GM03348 (cell line): Measurements from ENCODE around the gene SLC16A3.

Experiments used
- DNase-seq: peaks from one replicate; pipeline ENCODE4 v3.0.0; 2012; ENCODE audit warnings: low spot score

The SLC16A3 gene

DNA sequence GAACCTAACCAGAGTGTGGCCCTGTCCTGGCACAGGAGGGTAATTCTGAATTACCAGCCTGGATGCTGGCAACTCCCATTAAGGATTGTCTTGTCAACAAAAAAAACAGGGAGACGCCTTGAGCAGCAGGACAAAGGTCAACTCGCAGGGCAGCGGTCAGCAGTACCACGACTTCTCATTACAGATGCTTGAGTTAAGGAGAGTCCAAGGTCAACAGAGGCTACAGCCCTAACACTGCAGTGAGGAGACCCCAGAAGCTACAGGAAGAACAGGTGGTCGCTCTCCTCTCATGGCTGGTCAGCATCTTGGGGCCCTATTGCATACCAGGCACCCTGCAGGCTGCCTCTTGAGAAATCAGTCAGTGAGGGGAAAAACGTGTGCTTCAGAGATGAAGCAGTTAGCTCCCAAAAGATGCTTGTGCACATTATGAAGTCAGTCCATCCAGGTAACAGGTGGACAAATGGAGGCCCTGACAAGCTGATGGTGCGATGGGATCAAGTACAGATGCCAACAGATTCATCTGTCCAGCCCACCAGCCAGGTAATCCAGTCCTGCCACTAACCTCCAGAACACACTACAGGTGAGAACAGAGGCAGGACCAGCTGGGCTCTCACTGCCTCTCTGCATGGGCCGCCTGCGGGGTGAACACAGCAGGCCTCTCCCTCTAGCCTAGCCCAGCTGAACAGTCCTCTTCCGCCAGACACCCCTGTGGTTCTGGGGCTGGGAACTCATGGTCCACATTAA is 40.5 kb downstream of the SLC16A3 start:
- no peak for DNase-seq

DNA sequence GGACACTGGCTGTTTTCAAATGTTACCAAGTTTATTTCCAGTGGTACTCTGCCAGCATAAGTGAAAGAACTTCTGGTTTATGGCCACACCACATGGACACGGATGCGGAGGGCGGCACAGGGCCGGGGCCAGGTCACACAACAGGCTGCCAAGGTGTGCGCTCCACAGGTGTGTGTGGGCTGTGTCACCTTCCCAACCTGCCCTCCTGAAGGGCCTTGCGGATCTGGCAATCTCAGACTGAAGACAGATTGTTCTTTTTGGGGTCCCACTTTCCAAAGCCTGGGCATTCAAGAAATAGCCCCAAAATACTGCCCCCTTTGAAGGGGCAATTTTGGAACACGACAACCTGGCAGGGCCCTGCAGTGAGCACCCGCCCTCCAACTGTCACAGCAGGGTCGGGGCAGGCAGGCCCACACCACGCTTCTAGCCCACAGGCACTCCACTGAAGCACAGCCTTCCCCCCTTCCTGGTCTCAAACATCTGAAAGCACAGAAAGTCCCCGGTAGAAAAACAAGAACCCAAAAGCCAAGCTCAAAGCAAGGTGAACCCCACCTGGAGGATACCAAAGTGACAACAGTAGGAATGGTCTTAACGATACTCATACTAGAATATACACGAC is 41.1 kb downstream of the SLC16A3 start:
- no peak for DNase-seq

DNA sequence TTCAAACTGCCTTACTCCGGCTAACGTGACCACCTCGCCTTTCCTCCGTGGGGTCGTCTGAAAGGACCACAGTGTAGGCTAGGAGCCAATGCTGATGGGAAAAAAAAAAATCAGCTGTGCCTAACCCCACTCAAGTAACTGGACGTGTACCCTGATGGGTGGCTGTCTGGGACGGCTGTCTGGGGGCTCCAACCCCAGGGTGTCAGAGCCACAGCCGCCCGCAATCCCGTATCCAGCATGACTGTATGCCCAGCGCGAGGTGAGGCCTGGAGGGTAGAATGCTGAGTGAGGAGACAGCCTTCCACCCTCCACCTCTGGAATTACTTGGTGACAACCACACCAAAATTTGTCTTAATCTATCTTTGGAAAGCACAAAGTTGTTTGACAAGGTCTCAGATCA is 41.8 kb downstream of the SLC16A3 start:
- no peak for DNase-seq

- no peak for DNase-seq
These were observed 42.6 kb downstream of the SLC16A3 start for GRCh38 chr17:82271401-82271800.

GRCh38 chr17:82272495-82273326 is 43.9 kb downstream of the SLC16A3 start:
- DNase-seq: peak; percentile 69

- peak; percentile 97 for DNase-seq
These were observed 44.7 kb downstream of the SLC16A3 start, which contains the start of gene CSNK1D for GRCh38 chr17:82273327-82274133. Gene CSNK1D, minus strand, starts transcription at chr17:82273700. Its CDS starts 319 bp downstream, at chr17:82273381.

DNA sequence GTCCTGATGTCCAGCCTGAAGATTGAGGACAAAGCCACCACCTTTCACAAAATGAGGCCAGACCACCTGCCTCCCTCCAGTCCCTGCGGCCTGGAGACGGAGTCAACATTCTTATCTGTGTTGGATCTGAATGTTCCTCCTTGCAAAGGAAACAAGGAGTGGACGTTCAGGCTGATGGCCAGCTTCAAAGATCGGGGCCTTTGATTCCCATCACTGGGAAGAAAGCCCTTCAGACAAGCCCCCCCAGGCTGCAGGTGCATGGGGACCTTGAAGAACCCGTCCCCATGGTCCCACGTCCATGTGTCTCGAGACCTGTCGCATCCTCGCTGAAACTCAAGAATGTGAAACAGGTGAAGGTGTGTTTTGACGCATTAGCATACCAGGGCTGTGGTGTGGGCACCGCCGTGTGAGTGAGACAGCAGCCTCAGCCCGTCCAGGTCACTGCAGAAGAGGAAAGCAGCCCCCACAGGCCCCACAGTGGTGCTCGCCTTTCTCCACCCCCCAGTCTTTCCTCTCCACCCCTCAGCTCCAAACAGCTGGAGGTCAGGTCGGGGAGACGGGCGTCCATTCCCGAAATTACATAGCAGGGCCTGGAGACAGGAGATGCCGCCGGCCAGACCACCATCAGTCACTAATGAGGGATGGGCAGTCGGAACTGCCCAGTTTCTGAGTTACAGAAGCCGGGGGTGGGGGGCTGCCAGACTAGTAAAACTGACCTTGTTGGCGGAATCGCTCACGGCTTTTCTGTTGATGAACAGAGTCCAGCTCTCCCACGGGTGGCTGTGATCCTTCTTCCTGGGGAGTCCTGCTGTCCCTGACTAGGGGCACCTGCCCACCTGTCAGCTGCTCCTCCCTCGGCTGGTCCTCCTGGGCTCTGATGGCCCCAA is 45.5 kb downstream of the SLC16A3 start:
- no peak for DNase-seq

DNA sequence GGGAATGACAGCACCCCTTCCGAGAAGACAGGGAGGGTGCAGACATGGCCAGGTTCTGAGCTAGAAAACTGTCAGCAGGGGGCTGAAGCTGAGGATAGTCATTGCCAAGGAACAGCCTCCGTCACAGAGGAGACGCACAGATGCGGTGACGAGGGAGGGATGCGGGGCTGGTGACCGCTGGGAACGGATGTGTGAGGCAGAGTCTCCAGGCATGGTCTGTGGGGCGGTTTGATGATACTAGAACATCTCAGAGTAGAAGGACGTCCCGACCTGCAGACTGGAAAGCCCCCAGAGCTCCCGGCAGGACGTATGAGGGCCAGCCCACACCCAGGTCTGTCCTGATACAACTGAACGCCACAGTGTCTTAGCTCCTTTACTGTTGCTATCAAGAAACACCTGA is 46.5 kb downstream of the SLC16A3 start:
- DNase-seq: no peak

- DNase-seq: no peak
These were observed 48.1 kb downstream of the SLC16A3 start for GRCh38 chr17:82276938-82277337.

- no peak for DNase-seq
These were observed 49.0 kb downstream of the SLC16A3 start for GRCh38 chr17:82277851-82278250.

- no peak for DNase-seq
These were observed 49.5 kb downstream of the SLC16A3 start for GRCh38 chr17:82278308-82278707.

DNA sequence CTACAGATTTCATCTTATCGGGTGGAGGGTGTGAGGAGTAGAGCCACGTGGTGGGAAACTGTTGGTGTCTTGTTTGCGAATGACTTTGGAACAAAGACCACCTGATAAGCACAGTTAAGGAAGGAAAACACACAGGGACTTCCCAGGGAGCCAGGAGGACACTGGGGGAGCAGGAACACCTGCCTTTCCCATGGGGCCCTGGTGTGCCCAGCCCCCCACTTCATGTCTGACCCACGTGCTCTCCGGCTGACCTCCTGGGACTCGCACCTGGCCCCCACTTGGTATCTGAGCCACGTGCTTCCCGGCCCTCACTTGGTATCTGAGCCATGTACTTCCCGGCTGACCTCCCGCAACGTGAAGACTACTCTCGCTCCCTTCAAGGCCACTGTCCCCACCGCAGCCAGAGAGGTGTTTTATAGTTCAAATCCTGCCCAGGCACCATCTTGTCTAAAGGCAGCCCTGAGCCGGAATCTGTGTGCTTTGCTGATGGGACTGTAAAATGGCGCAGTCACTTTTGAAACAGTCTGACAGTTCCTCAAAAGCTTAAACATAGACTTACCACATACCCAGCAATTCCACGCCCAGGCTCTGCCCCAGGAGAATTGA is 50.0 kb downstream of the SLC16A3 start:
- no peak for DNase-seq

GRCh38 chr17:82280537-82280936 is 51.7 kb downstream of the SLC16A3 start:
- DNase-seq: no peak

DNA sequence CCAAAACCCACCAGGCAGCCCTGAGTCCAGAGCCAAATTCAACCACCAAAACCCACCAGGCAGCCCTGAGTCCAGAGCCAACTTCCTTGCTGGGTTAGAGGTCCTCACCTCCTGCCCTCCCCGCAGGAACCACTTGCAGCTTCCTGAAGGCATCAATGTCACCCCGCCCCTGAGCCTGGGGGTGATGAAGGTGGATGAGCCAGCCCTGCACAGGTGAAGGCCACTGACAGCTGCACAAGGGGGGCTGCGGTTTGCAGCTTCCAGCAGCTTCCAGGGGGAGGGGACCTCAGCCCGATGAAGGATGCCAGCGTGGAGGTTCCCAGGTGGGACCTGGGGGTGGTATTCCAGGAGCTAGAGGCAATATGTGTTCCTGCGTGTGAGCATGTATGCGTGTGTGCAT is 52.2 kb downstream of the SLC16A3 start:
- no peak for DNase-seq

DNA sequence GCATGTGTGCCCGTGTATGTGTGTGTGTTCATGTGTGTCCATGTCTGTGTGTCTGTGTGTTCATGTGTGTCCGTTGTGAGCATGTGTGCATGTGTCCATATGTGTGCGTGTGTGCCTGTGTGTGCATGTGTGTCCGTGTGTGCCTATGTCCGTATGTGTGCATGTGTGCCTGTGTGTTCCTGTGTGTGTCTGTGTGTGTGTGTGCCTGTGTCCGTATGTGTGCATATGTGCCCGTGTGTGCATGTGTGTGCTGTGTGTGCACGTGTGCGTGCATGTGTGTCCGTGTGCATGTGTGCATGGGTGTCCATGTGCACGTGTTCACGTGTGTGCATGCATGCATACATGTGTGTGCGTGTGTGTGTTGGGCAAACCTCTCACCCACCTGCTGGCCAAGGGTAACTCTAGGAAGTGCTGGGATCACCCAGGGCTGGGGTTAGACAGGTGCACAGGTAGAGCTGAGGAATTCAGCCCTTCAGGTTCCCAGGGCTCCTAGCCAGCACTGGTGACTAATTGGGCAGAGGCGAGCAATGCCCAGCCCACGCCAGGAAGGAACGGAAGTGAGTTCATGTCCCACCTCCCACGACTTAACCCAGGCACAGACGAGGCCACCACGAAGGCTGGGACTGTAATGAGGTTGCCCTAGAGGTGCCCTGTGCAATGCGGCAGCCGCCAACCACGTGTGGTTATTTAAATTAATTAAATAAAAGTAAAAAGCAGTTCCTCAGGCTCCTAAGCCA is 52.8 kb downstream of the SLC16A3 start:
- DNase-seq: no peak

DNA sequence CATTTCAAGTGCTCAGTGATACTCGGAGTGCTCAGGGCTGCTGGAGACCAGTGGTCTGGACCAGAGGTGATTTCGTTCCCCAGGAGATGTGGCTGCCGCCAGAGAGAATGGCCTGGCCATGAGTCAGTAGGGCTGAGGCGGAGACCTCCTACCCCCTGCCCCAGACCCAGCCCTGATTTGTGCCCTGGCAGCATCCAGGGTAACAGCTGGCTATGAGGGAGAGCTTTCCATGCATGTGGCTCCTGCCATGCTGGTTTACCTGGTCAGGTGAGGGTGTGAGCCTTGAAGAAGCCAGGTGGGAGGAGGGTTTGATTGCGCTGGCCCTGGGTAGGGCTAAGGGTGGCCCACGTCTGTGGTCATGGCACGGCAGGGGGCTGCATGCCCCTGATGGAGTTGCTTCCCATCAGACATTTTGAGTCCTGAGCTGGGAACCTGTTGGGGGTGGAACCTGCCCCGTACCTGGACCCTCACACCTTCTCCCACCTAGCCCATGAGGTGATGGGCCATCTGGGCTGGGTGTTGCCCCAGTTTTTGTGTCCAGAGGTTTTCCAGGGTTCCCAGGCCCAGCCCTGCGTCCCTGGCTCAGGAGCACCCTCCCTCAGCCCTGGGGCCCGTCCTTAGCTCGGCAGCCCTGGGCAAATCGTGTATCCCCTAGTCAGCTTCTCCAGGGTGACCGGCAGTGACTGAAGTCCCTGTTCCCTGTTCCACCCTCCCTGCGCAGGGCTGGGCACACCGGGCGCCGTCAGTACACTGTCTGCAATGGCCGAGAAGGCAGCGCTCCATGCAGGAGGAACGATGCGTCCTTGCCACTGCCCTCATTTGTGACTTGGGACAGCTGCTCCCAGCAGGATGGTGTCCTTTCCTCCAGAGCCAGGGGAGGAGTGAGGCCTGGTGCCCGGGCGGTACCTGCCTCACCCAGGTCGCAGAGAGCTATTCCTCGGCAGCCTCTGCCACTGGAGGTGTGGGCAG is 53.7 kb downstream of the SLC16A3 start:
- no peak for DNase-seq

- DNase-seq: peak; percentile 50
These were observed 54.4 kb downstream of the SLC16A3 start for GRCh38 chr17:82283208-82283749.

- no peak for DNase-seq
These were observed 56.3 kb downstream of the SLC16A3 start for GRCh38 chr17:82285141-82285540.
